Activated CD4-positive, CD25-positive, alpha-beta regulatory T cell treated with anti-CD3 and anti-CD28 coated beads, Interleukin-2, amount 50 U/mL, for 24 hours (primary cell): ENCODE measurements around the gene PPP1R14D.

Experiments
- ATAC-seq, 2 donors: fragments of 150-1000 bp; cut with Tn5 transposase; one replicate each; pipeline ENCODE4 v1.10.0; 2021; ENCODE audit warnings: mild to moderate bottlenecking in 1 of 2, moderate library complexity in 1 of 2

PPP1R14D gene

DNA sequence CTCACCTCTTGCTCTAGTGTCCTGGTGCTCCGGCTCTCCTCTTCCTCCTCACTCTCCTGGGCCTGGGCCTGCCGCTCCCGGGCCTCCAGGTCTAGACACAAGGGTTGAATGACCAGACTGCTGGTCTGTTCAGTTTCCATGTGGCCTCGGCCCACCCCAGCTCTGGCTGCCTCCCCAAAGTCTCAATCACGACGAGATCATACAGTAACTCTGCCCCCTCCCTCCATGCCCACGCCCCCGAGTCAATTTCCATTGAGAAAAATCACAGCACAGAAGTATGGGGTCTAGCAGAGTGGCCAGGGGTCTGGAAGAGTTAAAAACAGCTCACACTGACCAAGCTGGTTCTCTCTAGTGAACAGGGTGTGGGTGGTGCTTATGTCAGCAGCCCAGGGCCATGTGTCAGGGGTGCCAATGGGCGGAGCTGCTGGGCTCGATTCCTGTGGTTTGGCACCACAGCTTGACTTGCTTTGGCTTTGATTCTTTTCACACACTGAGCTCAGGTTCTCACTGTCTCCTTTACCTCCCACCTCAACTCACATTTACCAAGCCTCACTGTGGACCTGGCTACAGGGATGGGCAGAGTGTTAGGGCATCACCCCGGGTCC lies 51.9 kb downstream of the PPP1R14D start:
- ATAC-seq = peak in 1 of 2 donors; percentile 48

DNA sequence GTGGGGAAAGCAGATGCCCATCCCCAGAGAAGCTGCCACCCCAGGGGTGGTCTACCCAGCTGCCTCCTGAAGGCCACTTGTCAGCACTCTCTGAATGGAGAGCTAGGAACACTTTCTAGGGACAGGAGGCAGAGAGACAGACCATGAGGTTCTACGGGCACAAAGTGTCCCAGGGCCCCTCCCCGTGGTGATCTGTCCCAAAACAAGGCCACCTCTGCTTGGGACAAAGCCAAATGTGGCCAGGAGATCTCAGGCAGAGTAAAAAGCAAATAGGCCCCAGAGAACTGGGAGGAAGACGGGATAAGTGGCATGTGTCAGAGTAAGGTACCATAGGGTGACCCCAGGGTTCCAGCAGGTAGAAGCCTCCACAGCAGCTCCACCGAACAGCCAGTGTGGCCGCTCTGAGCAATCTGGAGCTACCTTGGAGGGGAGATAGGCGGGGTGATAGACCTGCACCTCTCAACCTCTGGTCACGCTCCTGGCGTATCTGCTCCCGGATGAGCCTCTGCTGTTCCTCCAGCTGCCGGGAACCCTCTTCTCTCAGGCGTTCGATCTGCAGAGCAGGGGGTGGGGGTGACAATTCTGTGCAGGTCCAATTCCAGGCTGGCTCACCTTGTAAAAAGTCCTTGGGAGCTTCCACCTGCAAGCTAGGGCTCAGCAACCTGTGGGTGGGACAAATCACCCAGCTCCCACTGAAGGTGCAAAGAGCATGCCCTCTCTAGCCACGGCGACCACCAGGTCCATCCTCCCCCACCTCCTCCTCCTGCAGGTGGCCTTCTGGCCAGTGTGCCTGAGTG lies 52.6 kb downstream of the PPP1R14D start:
- no peak for ATAC-seq

DNA sequence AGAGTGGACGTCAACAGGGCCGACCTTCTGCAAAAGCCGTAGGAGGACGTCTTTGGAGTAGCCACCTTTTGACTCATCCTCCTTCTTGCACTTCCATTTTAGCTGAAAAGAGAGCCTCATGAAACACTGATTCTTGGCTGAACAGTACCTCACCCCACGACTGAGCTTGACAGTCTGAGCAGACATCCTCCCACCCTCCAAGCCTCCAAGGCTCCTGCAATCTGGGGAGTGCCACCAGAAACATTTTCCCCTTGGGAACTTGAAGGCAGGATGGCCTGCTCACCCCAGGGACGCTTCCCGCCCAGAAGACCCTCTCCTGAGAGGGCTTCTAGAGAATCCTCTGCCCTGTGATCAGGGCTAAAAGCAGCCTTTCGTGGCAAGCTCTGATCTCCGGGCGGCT lies 53.5 kb downstream of the PPP1R14D start:
- no peak for ATAC-seq

DNA sequence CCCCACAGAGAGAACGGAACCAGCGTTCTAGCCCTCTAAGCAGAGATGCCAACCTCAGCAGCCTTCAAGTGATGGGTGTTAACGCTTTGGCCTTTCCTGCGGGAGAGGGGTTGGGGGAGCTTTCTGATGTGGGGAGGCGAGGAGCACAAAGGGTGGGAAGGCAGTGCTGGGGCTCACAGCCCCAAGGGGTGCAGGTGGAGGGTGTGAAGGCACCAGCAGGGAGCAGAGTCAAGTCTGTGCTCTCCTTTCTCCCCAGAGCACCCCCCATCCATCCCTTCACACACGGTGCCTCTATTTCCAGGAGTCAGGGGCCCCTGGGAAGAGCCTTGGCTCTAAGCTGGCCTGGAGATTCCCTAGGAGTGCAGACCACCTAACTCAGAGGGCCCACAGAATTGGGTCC lies 54.6 kb downstream of the PPP1R14D start:
- ATAC-seq = no peak

DNA sequence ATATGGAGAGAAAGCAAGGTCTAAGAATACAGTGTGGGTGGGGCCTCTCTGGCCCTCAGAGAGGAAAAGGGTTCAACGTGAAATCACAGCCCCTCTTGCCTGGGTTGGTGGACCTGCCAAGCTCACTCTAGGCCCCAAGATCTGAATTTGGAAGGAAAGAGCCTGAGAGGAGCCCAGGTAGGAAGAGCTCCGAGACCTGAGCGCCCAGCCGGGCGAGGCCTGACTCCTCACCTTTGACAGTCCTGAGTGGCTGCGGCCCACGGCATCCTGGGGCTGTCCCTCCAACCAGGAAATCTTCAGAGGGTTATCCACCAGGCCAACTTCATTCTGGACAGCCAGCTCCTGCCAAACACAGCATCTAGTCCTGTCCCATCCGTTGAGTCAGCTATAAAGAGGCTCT lies 55.0 kb downstream of the PPP1R14D start:
- no peak for ATAC-seq

DNA sequence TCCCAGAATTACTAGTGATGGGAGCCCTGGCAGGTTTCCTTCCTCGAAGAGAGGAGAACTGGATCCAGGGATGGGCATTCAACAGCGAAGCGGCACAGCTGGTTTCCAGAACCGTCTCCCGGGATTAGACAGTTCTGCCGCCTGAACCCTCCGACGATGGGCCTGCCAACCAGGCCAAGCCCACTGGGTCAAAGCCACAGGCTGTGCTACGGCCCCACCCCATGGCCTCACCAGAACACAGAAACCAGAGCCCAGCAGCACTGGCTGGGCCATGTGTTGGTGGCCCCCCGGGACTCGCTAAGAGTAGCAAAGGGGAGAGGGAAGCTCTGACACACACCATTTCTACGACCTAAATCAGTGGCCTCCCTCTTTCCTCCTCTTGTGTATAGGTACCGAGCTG lies 56.5 kb downstream of the PPP1R14D start:
- no peak for ATAC-seq

DNA sequence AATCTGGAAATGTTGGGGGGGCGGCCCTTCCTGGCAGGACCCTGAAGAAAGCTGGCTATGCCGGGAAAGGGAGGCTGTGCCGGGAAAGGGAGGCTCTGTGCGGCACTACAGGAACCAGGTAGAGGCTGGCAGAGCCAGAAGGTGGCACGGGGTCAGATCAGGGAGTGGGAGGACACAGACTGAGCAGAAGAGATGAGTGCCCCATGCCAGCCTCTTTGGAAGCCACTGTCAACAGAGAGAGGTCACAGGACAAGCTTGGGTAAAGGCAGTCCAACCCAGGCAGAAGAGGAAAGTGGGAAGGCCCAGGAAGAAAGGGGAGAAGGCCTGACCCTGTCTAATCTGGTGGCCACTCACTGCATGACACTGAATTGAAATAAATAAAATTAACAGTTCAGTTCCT lies 57.3 kb downstream of the PPP1R14D start:
- no peak for ATAC-seq

DNA sequence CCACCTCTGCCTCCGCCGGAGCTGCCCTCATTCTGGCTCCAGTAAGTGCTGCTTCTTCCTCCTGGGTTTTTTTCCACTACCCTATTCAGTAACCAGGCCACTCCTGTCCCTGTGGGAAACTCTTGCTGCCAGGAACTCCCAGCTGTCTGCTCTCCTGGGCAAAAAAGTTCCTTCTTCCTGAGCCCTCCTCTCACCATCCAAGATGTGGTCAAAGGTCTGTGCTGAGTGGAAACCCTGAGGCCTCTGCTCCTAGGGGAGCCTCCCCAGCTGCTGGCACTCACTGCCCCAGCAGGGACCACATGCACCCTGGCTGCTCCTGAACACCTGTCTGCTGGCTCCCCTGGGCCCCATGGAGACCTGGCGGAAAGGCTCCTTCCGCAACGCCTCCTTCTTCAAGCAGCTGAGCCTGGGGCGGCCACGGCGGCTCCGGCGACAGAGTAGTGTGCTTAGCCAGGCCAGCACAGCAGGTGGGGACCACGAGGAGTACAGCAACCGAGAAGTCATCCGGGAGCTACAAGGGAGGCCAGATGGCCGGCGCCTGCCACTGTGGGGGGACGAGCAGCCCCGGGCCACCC lies 58.3 kb downstream of the PPP1R14D start:
- ATAC-seq = no peak

DNA sequence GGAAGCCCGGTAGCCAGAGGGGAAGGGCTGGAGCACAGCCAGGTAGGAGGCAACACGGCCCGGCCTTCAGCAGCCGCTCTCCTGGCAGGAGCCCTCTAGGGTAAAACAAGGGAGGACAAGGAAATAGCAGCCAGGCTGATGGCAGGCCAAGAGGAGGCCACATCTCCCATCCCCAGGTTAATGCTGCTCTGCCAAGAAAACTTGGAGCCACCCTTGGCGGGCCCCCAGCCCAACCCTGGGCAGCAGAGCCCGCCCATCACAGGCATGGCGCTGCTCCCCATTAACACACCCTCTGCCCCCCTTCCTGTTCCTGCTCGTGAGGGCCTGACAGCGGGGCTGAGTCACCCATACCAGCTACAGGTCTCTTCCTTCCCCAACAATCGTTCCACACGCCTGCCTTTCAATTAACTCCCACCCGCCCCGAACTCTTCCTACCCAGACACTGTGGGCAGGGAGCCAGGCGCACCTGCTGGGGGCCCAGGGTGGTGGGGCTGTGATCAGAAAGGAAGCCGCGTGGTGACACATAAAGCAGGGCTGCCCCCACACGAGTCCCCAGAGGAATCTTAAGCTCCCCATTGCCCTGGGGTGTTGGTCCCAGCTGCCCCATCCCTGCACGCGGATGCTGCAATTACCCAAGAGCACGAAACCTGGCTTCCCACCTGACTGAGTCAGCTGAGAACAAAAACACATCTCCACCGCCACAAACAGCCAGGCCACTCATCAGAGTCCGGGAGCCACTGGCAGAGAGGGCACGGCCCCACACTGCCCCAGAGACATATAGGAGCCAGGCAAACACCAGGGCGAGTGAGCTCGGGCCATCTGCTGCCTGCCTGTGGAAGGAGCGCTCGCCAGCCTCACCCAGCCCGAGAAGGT lies 59.0 kb downstream of the PPP1R14D start, which contains the start of gene C15orf62:
C15orf62 (plus strand) TSS at position 707 of the 873 bp plus-strand sequence. CDS start 516 bp downstream, outside the sequence.
- ATAC-seq = peak; percentile 57 to 62

DNA sequence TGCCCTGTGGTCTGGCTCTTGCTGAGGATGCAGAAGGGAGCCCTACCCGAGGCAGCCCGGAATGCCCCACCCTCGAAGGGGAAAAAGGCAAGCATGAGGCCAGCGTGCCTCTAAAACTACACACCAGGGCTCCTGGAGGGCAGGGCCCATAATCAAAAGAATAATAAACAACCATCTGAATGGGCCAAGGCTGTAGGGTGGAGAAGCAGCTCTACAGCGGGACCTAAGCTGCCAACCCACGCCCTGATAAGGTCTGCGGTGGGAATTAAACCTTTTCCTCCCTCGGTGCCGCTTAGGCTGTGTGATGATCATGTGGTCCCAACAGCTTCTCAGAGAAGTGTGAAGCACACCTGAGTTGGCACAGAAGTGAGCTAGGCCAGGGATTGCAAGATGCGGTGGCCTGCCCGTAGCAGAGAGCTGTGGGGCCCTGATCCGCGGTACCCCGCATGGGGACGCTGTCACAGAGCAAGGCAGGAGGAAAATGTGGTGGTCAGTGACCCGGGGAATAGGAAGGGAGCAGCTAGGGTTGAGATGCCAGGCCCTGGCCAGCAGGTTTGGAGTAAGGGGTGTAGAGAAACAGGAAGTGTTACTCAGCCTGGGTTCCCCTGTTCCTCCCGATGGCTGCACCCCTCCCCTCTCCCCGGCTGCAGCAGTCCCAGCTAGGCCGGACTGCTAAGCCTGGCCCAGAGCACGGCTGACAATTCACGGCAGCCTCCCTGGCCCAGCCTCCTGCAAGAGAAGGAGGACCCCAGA lies 59.8 kb downstream of the PPP1R14D start:
- no peak for ATAC-seq

DNA sequence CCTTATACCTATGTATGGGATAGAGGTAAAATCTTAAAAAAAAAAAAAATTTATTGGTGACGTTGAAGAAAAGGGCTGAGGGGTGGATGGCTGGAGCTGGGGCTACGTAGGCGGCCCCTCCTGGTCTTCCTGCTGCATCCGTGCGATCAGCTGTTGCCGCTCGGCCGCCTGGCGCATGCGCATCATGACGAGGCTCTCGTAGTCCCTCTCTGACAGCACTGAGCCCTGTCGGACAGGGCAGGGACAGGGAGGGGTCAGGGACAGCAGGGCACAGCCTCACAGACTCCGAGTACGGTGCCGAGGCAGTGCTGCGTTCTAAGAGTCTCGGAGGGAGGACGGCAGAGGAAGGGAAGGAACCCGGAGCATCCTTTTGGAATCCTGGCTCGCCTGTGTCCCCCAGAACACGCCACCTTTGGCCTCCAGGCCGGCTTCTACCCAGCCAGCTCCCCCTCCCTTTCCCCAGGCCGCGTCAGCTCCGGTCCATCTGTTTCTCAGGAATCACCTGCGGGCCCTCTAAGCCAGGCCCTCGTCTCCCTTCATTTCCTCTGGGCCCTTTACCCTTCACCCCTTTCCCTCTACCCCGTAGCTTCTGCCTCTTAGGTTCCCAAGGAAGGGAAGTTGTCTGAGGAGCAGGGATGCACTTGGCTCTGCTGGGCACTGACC lies 60.5 kb downstream of the PPP1R14D start:
- ATAC-seq = no peak

DNA sequence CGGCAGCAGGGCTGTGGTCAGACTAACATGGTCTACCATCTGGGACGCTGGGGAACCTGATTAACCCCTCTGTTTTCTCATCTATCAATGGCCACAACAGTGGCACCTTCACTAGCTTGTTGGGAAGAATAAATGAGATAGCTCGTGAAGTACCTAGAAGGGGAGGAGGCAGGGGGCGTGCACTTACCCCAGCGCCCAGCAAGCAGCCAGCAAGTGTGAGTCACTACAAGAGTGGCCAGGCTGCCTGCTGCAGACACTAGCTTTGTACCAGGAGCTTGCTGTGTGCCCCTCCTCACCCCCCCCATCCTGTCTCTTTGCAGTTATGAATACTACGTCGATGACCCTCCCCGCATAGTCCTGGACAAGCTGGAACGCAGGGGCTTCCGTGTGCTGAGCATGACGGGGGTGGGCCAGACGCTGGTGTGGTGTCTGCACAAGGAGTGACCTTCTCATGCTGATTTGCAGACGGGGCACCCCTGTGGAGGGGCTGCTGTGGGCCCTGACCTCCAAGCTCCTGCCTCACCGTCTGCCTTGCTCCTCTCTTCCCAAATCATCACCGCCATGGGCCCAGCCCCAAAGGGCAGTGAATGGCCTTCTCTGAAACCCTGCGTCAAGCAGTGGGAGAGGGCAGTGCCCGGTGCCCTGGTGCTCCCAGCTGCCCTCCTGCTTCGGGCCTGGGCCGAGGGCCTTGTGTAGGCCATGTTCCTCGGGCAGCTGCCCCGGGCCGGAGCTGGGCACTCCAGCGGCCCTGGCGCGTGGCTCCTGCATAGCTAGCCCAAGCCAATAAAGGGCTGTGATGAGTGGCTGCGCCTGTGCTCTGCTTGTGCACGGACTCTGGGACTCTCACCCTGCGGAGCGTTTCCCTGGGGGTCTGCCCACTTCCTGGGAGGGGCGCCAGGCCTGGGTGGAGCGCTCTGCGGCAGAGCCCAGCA lies 61.3 kb downstream of the PPP1R14D start:
- no peak for ATAC-seq

DNA sequence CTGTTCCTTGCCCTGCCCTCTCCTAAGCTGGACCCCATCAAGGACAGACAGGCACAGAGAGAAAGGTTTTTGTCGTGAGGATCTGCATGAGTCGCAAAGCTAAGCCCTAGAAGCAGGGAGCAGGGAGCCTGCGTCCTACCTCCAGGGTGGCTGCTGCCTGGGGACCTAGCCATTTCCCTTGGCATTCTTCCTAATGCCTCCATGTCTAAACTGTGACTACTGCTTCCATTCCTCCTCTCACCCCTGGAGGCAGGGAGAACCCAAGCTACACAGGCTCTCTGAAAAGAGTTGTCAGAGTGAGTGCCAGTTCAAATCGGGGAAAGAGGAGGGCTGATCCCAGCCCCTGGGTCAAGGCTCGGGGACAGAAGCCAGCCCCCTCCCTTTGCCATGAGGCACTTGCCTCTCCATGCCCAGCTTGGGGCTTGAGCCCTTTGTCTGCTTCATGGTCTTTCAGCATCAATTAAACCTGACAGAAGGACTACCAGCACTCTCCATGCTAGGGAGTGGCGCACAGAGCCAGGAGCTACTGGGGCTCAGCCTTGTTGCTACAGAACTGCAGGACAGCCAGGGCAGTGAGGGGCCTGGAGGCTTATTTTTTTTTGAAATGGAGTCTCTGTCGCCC lies 62.2 kb downstream of the PPP1R14D start:
- ATAC-seq = no peak
